GM20000 (cell line): ENCODE data around the gene PRR19.

Experiments used
- DNase-seq: peaks from one replicate; pipeline ENCODE4 v3.0.0; 2012; ENCODE audit warnings: low spot score
- TF ChIP-seq, protein P1 (sequence below): IDR thresholded peaks from 2 replicates; pipeline ENCODE4 v1.5.1; 2012; ENCODE audit warnings: mild to moderate bottlenecking, control low read depth; ENCODE audit errors: extremely low read depth, missing control alignments

The PRR19 gene

DNA sequence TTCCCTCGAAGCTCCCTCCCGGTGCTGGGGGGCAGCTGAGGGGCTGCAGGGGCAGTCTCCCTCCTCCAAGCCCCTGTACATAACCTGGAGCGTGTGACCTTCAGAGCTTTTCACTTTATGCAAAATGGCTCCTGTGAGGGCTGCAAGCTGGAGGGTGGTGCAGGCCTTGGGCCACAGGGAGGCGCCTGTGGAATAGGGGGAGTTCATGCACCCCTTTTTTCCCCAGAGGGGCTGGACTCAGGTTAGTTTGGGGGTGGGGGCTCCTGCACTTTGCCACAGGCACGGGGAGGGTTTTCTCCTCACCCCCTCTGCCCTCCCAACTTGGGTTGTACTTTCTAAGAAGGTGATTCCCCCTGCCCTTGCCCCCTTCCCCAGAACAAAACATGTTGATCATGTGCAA, 6.6 kb upstream of the PRR19 start:
- no peak for DNase-seq
- TF ChIP-seq, protein P1, sequence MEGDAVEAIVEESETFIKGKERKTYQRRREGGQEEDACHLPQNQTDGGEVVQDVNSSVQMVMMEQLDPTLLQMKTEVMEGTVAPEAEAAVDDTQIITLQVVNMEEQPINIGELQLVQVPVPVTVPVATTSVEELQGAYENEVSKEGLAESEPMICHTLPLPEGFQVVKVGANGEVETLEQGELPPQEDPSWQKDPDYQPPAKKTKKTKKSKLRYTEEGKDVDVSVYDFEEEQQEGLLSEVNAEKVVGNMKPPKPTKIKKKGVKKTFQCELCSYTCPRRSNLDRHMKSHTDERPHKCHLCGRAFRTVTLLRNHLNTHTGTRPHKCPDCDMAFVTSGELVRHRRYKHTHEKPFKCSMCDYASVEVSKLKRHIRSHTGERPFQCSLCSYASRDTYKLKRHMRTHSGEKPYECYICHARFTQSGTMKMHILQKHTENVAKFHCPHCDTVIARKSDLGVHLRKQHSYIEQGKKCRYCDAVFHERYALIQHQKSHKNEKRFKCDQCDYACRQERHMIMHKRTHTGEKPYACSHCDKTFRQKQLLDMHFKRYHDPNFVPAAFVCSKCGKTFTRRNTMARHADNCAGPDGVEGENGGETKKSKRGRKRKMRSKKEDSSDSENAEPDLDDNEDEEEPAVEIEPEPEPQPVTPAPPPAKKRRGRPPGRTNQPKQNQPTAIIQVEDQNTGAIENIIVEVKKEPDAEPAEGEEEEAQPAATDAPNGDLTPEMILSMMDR = no peak

DNA sequence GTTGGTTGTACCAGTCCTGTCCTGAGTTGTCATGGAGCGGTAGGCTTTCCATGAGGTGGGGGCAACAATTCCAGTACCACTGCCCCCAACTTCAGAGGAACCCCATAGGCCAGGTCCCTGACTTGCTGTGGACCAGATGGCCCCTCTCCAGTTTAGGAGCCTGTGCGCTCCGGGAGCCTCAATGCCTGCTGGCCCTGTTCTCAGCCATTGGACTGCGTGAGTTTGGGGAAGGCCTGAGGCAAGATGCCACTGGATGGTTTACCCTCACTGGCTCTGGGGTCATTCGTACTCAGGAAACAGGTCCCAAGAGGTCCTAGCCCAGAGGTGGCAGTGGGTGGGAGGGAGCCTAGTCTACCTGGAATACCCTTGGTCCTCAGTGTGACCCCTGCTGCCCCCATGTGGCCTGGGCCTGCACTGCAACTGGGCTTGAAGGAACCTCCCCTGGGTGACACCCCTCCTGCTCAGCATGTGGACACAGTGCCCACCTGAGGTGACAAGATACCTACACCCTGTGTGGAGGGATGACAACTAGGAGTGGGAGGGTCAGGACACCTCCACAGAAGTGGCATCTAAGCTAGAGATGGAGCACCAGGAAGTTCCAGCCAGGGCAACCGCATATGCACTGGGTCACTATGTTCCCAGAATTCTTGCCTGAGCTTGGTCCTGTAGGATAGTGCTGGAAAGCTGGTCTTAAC, 6.0 kb upstream of the PRR19 start:
- TF ChIP-seq, protein P1 = peak; percentile 96
- peak; percentile 89 for DNase-seq

DNA sequence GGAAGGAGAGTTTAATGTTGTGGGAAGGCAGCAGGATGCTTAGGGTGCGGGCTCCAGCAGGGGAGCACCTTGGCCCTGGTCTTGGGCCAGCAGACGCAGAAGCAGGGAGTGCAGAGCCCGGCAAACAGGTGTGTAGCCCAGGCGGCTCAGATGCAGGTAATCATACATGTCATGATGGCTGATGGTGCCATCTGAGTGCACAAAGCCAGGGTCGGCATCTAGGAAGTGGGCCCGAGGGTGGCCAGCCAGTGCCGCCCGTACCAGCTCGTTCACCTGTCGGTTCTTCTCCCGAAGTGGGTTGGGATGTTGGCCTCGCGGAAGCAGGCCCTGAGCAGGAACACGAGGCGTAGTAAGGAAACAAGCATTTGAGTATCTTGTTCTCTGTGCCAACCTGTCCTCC, 4.9 kb upstream of the PRR19 start:
- TF ChIP-seq, protein P1 = no peak
- no peak for DNase-seq

DNA sequence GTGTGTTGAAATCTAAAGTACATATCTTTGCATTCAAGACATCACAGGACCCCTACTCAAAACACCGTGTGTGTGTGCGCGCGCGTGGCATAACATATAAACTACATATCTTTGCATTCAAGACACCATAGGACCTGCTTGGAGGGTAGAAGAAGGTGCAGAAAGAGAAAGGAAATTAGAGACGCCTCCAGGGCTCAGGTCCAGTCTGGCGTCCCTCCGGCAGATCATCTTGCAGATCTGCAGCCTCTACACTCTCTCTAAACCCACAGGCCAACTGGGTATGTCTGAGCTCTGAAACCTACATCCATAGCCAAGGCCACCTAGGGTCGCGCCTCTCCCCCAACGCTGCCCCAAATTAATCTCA, 1.2 kb downstream of the PRR19 start:
- DNase-seq = no peak
- TF ChIP-seq, protein P1 = no peak

GRCh38 chr19:42303876-42304275, 1.9 kb downstream of the PRR19 start:
- no peak for DNase-seq
- TF ChIP-seq, protein P1 = no peak

GRCh38 chr19:42306646-42307045, 4.7 kb downstream of the PRR19 start:
- no peak for DNase-seq
- TF ChIP-seq, protein P1 = no peak

DNA sequence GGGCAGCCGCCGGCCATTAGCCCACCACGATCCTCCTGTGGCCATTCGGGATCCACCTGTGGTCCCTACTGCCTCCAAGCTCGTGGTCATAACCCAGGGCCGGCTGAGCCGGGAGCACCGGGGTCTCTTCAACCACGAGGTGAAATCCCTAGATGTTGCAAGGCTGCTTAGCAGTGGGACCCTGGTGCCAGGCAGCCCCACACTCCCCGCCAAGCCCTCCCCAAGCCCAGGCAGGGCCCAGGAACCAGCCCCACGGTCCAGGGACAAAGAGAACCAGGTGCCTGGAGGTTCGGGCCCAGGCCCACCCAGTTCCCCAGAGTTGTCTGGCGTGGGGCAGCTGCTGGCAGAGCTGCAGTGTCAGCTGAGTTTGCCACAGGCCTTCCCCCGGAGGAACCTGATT, 7.8 kb downstream of the PRR19 start:
- TF ChIP-seq, protein P1 = no peak

More for the DNA sequence above, 7.8 kb downstream of the PRR19 start:
- no peak for DNase-seq
